K562 (cell line): ENCODE results near the gene UBE3D. TPM values are rescaled to one million over a fixed set of nuclear protein-coding genes. Genes with fewer than 3 reads are reported as not detected.

Experiments
- C11orf30 ChIP-seq: fragments of 450-650 bp; IDR thresholded peaks from 2 replicates; pipeline ENCODE4 v1.6.1; 2016; ENCODE audit warnings: low read depth, mild to moderate bottlenecking
- CHD2 ChIP-seq: IDR thresholded peaks from 2 replicates; pipeline ENCODE4 v1.6.1; 2011; ENCODE audit warnings: low read depth, low read length
- GATAD2B ChIP-seq: fragments of 450-650 bp; IDR thresholded peaks from 2 replicates; pipeline ENCODE4 v1.6.1; 2017; ENCODE audit warnings: mild to moderate bottlenecking, borderline replicate concordance
- HLTF ChIP-seq: fragments of 450-650 bp; IDR thresholded peaks from 2 replicates; pipeline ENCODE4 v1.6.1; 2016
- HOXB6 ChIP-seq: fragments of 250-450 bp; sonication (Bioruptor Pico); IDR thresholded peaks from 2 replicates; pipeline ENCODE4 v1.5.1; 2022; ENCODE audit warnings: mild to moderate bottlenecking, borderline replicate concordance
- ILF3 ChIP-seq: fragments of 450-650 bp; IDR thresholded peaks from 2 replicates; pipeline ENCODE4 v1.6.1; 2018; ENCODE audit warnings: antibody characterized with exemption, mild to moderate bottlenecking, moderate library complexity, borderline replicate concordance
- MEF2D ChIP-seq: conservative IDR thresholded peaks from 2 replicates; pipeline ENCODE4 v1.6.1; 2016; ENCODE audit warnings: low read depth, missing genetic modification characterization, missing compliant biosample characterization
- SIX5 ChIP-seq, 2 experiments: IDR thresholded peaks; 2 replicates each; pipeline ENCODE4 v1.6.1; 2011; ENCODE audit warnings: low read length in 2 of 2, borderline replicate concordance in 1 of 2, low read depth in 1 of 2, mild to moderate bottlenecking in 1 of 2, moderate library complexity in 1 of 2; ENCODE audit not compliant: insufficient read depth in 1 of 2
- SOX6 ChIP-seq: fragments of 450-650 bp; IDR thresholded peaks from 2 replicates; pipeline ENCODE4 v1.6.1; 2014; ENCODE audit warnings: mild to moderate bottlenecking
- TAL1 ChIP-seq: fragments of 450-650 bp; IDR thresholded peaks from 2 replicates; pipeline ENCODE4 v1.6.1; 2016; ENCODE audit warnings: mild to moderate bottlenecking
- TRIM24 ChIP-seq, 2 experiments: fragments of 450-650 bp; IDR thresholded peaks; 2 replicates each; pipeline ENCODE4 v1.6.1; 2016
- ZNF589 ChIP-seq: fragments of 200-800 bp; sonication (Bioruptor generic); IDR thresholded peaks from 2 replicates; pipeline ENCODE4 v1.6.1; 2016; ENCODE audit warnings: low read depth, missing genetic modification characterization, missing compliant biosample characterization
- polyA plus RNA-seq, 8 experiments: library from polyadenylated mRNA; depleted of rRNA in 4 of 8; stranded (reverse) in 5 of 8; unstranded in 3 of 8; fragments of >200 nt; fragmentation: Nextera tagmentation in 2 of 8; fragmentation: Illumina TruSeq in 1 of 8; extraction: Ambion mirVana in 2 of 8; extraction: Trizol in 1 of 8; gene quantifications; 2 replicates each; pipeline versions ENCODE4 v1.2.1 to v1.2.3, GENCODE V29; 2011 to 2014; ENCODE audit warnings: inconsistent platforms in 1 of 8, missing spikeins in 1 of 8
- total RNA-seq, 7 experiments: library from RNA; depleted of rRNA in 6 of 7; stranded (reverse); fragments of >200 nt in 6 of 7; fragmentation: Illumina TruSeq in 2 of 7; extraction: Trizol in 2 of 7; gene quantifications; 2 replicates each; pipeline versions ENCODE4 v1.2.1 to v1.2.3, GENCODE V29; 2011 to 2021; ENCODE audit warnings: low replicate concordance in 1 of 7
- TF ChIP-seq, protein P1 (sequence below), 3 experiments: fragments of 200-800 bp in 1 of 3; fragments of 250-450 bp in 1 of 3; fragments of 450-650 bp in 1 of 3; sonication (Bioruptor Pico) in 1 of 3; sonication (Bioruptor generic) in 1 of 3; formaldehyde crosslinking in 1 of 3; IDR thresholded peaks; 2 replicates each; pipeline versions ENCODE4 v1.6.1 to v1.8.0; 2016 to 2022; ENCODE audit warnings: mild to moderate bottlenecking in 2 of 3, missing genetic modification characterization in 2 of 3, missing compliant biosample characterization in 1 of 3, moderate library complexity in 1 of 3
- TF ChIP-seq, protein P2 (sequence below): fragments of 450-650 bp; IDR thresholded peaks from 2 replicates; pipeline ENCODE4 v1.6.1; 2017; ENCODE audit warnings: antibody characterized with exemption, mild to moderate bottlenecking
- TF ChIP-seq, protein P3 (sequence below): fragments of 450-650 bp; IDR thresholded peaks from 2 replicates; pipeline ENCODE4 v1.6.1; 2016; ENCODE audit warnings: missing biosample characterization, missing genetic modification characterization
- TF ChIP-seq, protein P4 (sequence below): IDR thresholded peaks from 2 replicates; pipeline ENCODE4 v1.6.1; 2014; ENCODE audit warnings: antibody characterized with exemption

UBE3D gene
- total and polyA plus RNA-seq, 9 of the 15 experiments (the other 6 are each of a cell fraction or from before 2014, with no cell fraction given), result 9.4 to 17.6 (median 11.9) TPM

DNA sequence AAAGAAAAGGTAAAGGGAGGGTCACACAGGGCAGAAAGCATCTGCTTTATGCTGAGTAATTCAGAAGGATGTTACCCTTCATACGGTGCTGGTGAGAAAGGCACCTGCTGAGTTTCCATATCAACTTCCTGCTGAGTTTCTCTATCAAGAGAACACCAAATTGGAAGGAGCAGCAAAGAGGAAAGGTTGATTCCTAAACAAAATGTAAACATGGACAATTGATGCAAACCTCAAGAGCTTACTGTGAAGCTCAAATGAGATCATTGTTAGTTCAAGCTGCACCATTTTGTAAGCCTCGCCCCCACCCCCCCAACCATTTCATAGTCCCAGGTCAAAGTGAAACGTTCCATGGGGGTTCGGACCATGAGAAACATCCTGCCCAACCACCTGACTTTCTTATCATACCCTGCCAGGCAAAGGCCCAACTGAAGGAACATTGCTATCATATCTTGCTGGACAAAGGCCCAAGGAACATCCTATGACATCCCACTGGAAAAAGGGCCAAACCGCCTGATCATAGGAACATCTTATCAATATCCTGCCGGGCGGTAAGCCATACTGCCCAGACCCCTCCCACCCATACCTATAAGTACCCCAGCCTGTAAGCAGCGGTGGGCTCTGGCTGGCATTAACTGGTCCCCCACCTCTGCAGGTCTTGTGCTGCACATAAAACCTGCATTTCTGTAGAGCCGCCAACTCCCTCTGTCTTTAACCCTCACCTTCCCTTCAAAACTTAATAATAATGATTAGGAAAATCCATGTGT, 171.6 kb downstream of the UBE3D start (continued):
- TF ChIP-seq, protein P1, sequence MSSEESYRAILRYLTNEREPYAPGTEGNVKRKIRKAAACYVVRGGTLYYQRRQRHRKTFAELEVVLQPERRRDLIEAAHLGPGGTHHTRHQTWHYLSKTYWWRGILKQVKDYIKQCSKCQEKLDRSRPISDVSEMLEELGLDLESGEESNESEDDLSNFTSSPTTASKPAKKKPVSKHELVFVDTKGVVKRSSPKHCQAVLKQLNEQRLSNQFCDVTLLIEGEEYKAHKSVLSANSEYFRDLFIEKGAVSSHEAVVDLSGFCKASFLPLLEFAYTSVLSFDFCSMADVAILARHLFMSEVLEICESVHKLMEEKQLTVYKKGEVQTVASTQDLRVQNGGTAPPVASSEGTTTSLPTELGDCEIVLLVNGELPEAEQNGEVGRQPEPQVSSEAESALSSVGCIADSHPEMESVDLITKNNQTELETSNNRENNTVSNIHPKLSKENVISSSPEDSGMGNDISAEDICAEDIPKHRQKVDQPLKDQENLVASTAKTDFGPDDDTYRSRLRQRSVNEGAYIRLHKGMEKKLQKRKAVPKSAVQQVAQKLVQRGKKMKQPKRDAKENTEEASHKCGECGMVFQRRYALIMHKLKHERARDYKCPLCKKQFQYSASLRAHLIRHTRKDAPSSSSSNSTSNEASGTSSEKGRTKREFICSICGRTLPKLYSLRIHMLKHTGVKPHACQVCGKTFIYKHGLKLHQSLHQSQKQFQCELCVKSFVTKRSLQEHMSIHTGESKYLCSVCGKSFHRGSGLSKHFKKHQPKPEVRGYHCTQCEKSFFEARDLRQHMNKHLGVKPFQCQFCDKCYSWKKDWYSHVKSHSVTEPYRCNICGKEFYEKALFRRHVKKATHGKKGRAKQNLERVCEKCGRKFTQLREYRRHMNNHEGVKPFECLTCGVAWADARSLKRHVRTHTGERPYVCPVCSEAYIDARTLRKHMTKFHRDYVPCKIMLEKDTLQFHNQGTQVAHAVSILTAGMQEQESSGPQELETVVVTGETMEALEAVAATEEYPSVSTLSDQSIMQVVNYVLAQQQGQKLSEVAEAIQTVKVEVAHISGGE (CRISPR knock-in tag; IDR thresholded peaks at IDR 0.05), result 0 out of 6 replicates have a peak, but pooled peaks of 1 of the 3 experiments have one; percentile 52
- TF ChIP-seq GATAD2B, result 0 out of 2 replicates have a peak, but pooled peaks have one; percentile 6
- no peak for TF ChIP-seq SIX5 (IDR thresholded peaks at IDR 0.05; ENCODE audit: borderline replicate concordance in 1 of 2, insufficient read depth in 1 of 2, low read depth in 1 of 2, low read length in 2 of 2)
- TF ChIP-seq ZNF589 (CRISPR knock-in tag), result peak; percentile 35
- no peak for TF ChIP-seq HLTF
- TF ChIP-seq C11orf30, result peak; percentile 53
- TF ChIP-seq, protein P2, sequence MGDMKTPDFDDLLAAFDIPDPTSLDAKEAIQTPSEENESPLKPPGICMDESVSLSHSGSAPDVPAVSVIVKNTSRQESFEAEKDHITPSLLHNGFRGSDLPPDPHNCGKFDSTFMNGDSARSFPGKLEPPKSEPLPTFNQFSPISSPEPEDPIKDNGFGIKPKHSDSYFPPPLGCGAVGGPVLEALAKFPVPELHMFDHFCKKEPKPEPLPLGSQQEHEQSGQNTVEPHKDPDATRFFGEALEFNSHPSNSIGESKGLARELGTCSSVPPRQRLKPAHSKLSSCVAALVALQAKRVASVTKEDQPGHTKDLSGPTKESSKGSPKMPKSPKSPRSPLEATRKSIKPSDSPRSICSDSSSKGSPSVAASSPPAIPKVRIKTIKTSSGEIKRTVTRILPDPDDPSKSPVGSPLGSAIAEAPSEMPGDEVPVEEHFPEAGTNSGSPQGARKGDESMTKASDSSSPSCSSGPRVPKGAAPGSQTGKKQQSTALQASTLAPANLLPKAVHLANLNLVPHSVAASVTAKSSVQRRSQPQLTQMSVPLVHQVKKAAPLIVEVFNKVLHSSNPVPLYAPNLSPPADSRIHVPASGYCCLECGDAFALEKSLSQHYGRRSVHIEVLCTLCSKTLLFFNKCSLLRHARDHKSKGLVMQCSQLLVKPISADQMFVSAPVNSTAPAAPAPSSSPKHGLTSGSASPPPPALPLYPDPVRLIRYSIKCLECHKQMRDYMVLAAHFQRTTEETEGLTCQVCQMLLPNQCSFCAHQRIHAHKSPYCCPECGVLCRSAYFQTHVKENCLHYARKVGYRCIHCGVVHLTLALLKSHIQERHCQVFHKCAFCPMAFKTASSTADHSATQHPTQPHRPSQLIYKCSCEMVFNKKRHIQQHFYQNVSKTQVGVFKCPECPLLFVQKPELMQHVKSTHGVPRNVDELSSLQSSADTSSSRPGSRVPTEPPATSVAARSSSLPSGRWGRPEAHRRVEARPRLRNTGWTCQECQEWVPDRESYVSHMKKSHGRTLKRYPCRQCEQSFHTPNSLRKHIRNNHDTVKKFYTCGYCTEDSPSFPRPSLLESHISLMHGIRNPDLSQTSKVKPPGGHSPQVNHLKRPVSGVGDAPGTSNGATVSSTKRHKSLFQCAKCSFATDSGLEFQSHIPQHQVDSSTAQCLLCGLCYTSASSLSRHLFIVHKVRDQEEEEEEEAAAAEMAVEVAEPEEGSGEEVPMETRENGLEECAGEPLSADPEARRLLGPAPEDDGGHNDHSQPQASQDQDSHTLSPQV, result peak; percentile 76
- no peak for TF ChIP-seq HOXB6 (CRISPR knock-in tag)
- TF ChIP-seq, protein P3, sequence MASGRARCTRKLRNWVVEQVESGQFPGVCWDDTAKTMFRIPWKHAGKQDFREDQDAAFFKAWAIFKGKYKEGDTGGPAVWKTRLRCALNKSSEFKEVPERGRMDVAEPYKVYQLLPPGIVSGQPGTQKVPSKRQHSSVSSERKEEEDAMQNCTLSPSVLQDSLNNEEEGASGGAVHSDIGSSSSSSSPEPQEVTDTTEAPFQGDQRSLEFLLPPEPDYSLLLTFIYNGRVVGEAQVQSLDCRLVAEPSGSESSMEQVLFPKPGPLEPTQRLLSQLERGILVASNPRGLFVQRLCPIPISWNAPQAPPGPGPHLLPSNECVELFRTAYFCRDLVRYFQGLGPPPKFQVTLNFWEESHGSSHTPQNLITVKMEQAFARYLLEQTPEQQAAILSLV (tag), result 0 out of 2 replicates have a peak, but pooled peaks have one; percentile 3
- peak; percentile 75 for TF ChIP-seq TAL1
- TF ChIP-seq SOX6, result peak; percentile 25; the same call in 1 of the 2 replicates
- no peak for TF ChIP-seq ILF3
- TF ChIP-seq CHD2, result no peak
- TF ChIP-seq MEF2D, result peak; percentile 59; the same call in 1 of the 2 replicates
- TF ChIP-seq, protein P4, sequence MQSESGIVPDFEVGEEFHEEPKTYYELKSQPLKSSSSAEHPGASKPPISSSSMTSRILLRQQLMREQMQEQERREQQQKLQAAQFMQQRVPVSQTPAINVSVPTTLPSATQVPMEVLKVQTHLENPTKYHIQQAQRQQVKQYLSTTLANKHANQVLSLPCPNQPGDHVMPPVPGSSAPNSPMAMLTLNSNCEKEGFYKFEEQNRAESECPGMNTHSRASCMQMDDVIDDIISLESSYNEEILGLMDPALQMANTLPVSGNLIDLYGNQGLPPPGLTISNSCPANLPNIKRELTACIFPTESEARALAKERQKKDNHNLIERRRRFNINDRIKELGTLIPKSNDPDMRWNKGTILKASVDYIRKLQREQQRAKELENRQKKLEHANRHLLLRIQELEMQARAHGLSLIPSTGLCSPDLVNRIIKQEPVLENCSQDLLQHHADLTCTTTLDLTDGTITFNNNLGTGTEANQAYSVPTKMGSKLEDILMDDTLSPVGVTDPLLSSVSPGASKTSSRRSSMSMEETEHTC, result peak; percentile 52; the same call in 1 of the 2 replicates
- TF ChIP-seq TRIM24 (IDR thresholded peaks at IDR 0.05), result peak; percentile 67 to 68; a peak in 2 of 4 replicates
